Nephron (organoid): ENCODE data around the gene ASIC4.

Experiments
- H3K27ac Mint-ChIP-seq, 3 experiments: 2 replicates each; pipeline ENCODE4 v1.8.0; 2020; ENCODE audit warnings: mixed read lengths in 3 of 3, mild to moderate bottlenecking in 2 of 3, moderate library complexity in 1 of 3
- H3K27me3 Mint-ChIP-seq: 2 replicates; pipeline ENCODE4 v1.8.0; 2021; ENCODE audit warnings: low read depth, mild to moderate bottlenecking, moderate library complexity, mixed read lengths
- H3K36me3 Mint-ChIP-seq: 2 replicates; pipeline ENCODE4 v1.8.0; 2020; ENCODE audit warnings: low read depth, mixed read lengths
- H3K4me1 Mint-ChIP-seq: 2 replicates; pipeline ENCODE4 v1.8.0; 2020; ENCODE audit warnings: mixed read lengths
- H3K4me3 Mint-ChIP-seq, 3 experiments: 2 replicates each; pipeline ENCODE4 v1.8.0; 2020; ENCODE audit warnings: mild to moderate bottlenecking in 3 of 3, mixed read lengths in 3 of 3, moderate library complexity in 2 of 3
- H3K9me3 Mint-ChIP-seq: 2 replicates; pipeline ENCODE4 v1.8.0; 2020; ENCODE audit warnings: mixed read lengths
- TF ChIP-seq, protein P1 (sequence below), 3 experiments: fragments of 200-600 bp; sonication (generic); IDR thresholded peaks; one replicate each; pipeline ENCODE4 v1.5.0; 2021; ENCODE audit warnings: antibody characterized with exemption in 3 of 3; ENCODE audit not compliant: unreplicated experiment in 3 of 3

ASIC4 gene

DNA sequence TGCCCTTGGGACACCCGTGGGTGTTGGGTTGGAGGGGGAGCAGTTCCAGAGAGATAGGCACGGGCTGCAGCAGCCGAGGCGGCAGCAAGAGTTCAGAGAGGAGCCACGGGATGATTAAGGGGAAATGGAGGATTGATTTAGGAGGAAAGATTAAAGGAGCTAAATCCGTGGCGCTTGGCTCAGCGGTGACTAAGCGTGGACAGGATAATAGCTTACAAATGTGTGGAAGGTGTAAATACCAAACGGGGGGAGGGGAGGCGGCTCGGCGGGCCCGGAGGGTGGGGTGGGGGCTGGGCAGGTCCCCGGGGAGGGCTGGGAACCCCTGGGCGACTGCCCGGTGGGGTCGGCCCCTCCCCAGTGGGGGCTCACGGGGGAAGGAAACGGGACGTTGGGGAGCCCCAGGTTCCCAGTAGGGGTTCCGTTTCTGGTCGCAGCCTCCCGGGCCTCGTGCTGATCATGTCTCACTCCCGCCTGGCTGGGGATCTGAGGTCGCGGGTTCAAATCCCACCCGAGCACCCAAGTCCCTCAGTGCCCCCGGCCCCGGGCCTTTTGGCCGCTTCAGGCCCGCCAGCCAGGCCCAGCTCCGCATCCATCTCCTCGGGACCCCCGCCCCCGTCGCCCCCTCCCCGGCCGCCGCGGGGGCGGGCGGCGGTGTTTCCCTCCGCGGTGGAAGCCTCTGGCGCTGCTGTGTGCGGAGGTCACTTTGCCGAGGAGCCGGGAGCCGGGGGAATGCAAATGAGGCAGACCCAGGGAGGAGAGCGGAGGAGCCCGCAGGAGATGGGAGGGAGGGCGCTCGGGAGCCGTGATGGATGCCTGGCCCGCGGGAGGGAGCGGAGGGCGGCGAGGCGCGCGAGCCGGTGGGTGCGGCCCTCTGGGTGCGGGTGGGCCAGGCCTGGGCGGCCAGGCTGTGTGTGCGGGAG, 8.1 kb downstream of the ASIC4 start:
- H3K4me1 Mint-ChIP-seq = peaks cover 71% of the 10 kb centered on the region
- peak overlapping the region; percentile 63 to 73 (median 66) for H3K4me3 Mint-ChIP-seq
- TF ChIP-seq, protein P1, sequence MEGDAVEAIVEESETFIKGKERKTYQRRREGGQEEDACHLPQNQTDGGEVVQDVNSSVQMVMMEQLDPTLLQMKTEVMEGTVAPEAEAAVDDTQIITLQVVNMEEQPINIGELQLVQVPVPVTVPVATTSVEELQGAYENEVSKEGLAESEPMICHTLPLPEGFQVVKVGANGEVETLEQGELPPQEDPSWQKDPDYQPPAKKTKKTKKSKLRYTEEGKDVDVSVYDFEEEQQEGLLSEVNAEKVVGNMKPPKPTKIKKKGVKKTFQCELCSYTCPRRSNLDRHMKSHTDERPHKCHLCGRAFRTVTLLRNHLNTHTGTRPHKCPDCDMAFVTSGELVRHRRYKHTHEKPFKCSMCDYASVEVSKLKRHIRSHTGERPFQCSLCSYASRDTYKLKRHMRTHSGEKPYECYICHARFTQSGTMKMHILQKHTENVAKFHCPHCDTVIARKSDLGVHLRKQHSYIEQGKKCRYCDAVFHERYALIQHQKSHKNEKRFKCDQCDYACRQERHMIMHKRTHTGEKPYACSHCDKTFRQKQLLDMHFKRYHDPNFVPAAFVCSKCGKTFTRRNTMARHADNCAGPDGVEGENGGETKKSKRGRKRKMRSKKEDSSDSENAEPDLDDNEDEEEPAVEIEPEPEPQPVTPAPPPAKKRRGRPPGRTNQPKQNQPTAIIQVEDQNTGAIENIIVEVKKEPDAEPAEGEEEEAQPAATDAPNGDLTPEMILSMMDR (IDR thresholded peaks at IDR 0.05; ENCODE audit: unreplicated experiment in 3 of 3) = no peak
- no peaks in the 10 kb centered on the region for H3K36me3 Mint-ChIP-seq
- peak overlapping the region; percentile 25 to 58 (median 26) for H3K27ac Mint-ChIP-seq
- H3K27me3 Mint-ChIP-seq = peaks cover 33% of the 10 kb centered on the region
- H3K9me3 Mint-ChIP-seq = no peaks in the 10 kb centered on the region

DNA sequence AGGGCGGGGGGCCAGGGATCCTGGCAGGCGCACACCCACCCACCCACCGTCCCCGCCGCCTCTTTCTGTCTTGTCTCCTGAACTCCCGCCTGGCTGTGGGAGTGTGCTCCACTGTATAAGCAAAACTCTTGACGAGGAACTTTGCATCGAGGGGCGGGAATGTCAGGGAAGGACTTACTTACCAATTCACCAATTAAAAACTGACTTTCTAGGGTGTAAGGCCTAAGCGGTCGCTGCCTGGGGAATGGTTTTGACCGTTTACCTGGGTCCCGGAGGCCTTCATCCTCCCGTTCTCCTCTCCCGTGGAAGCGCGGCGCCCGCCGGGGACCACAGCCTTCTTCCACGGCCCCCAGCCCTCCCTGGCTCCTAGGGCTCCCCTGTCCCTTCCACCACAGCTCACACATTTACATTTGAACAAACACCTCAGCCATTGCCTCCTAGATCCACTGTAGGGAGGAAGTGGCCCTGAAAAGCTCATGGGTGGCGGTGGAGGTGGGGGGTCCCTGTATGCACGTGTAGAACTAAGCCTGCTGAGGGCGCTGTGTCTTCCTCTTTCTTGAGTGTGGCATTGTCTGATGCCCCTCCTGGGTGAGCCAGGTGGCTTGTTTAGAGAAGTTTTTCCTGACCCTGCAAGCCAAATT, 8.9 kb downstream of the ASIC4 start:
- peak overlapping the region; percentile 26 to 58 (median 54) for H3K27ac Mint-ChIP-seq

DNA sequence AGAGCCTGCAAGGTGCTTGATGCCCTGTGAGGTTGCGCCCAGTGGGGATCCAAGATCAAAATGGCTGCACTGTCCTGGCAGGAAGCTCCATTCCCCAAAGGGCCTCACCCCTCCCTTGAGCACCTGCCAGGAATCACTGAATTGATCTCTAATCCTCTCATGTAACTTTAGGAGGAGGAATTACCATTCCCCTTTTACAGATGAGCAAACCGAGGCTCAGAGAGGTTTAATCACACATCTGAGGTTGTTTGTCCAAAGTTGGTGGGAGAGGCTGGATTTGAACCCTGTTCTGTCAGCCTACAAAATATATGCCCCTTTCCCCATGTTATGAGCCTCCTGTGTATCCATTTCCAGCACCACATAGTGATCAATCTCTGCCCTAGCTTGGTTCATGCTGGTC, 10.5 kb downstream of the ASIC4 start:
- H3K27me3 Mint-ChIP-seq = peaks cover 41% of the 10 kb centered on the region
- H3K9me3 Mint-ChIP-seq = no peaks in the 10 kb centered on the region
- no peaks in the 10 kb centered on the region for H3K36me3 Mint-ChIP-seq
- TF ChIP-seq, protein P1 (IDR thresholded peaks at IDR 0.05; ENCODE audit: unreplicated experiment in 3 of 3) = no peak
- H3K27ac Mint-ChIP-seq = peak overlapping the region in 2 of 3 experiments; percentile 6 to 31
- peaks cover 57% of the 10 kb centered on the region for H3K4me1 Mint-ChIP-seq
- peak overlapping the region in 2 of 3 experiments; percentile 6 to 38 for H3K4me3 Mint-ChIP-seq

More for the DNA sequence above, 8.9 kb downstream of the ASIC4 start:
- peaks cover 69% of the 10 kb centered on the region for H3K4me1 Mint-ChIP-seq
- TF ChIP-seq, protein P1 (IDR thresholded peaks at IDR 0.05; ENCODE audit: unreplicated experiment in 3 of 3) = no peak
- peaks cover 33% of the 10 kb centered on the region for H3K27me3 Mint-ChIP-seq
- H3K36me3 Mint-ChIP-seq = no peaks in the 10 kb centered on the region
- H3K4me3 Mint-ChIP-seq = peak overlapping the region; percentile 50 to 59 (median 50)
- H3K9me3 Mint-ChIP-seq = no peaks in the 10 kb centered on the region

DNA sequence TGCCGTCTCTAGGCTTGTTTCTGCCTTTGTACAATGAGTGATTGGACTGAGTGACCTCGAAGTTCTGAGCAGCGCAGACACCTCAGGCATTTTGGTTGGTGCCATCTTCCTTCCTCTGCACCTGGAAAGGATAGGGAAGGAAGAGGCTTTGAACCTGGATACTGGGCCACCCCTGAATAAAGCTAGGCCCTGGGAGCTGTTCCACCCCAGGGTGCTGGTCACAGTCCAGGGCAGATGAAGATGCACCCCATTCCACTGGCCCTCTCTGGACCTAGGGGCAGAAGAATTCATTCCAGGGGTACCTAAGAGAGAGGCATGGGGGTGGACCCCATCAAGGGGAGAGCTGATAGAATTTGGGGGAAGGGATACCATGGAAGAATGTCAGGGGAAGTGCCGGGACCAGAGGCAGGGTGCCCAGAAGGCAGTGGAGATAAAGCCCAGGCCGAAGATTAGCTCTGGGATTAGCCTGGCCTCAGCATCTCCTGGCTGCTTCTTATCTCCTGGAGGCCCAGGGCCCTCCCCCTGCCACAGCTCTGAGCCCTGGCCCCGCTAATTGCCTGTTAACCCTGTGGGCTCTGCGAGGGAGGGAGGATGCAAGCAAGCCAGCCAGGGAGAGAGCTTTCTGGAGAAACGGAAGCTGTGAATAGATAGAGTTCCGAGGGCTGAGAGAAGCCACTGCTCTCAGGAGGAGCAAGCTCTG, 11.4 kb downstream of the ASIC4 start:
- H3K4me1 Mint-ChIP-seq = peaks cover 50% of the 10 kb centered on the region
- H3K36me3 Mint-ChIP-seq = no peaks in the 10 kb centered on the region
- peak overlapping the region; percentile 19 to 50 (median 31) for H3K4me3 Mint-ChIP-seq
- no peaks in the 10 kb centered on the region for H3K9me3 Mint-ChIP-seq
- peak overlapping the region; percentile 19 to 56 (median 31) for H3K27ac Mint-ChIP-seq
- TF ChIP-seq, protein P1 (IDR thresholded peaks at IDR 0.05; ENCODE audit: unreplicated experiment in 3 of 3) = no peak
- H3K27me3 Mint-ChIP-seq = peaks cover 49% of the 10 kb centered on the region

DNA sequence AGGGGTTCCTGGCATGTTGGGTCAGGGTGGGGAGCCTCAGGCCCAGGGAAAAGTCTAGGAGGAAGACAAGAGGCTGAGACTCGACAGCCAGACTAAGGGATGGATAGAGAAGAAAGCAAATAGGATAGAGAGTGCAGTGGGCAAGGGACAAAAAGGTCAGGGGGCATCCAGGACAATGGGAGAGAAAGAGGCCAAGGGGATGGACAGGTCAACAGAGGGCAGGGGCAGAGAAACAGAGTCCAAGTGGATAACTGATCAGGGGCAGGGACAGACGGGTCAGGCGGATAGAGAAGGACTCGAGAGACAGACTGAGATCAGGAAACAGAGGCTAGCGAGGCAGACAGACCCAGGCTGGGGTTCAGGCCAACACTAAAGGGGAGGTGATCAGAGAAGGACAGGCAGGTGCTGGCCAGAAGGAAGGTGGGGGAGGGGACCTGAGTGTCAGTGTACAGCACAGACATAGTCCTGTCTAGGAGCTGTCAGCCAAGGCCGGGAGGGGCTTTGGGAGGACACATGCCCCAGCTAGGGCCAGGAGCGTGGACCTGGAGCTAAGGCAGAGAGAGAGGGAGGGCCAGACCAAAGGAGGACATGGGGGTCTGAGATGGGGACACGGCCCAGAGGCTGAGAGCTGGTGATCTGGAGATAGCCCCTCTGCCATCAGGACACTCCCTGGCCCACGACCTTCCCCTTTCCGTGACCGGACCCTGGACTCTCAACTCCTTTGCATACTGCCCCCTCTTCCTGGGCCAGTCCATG, 12.2 kb downstream of the ASIC4 start:
- H3K36me3 Mint-ChIP-seq = no peaks in the 10 kb centered on the region
- H3K27ac Mint-ChIP-seq = peak overlapping the region; percentile 19 to 56 (median 31)
- TF ChIP-seq, protein P1 (IDR thresholded peaks at IDR 0.05; ENCODE audit: unreplicated experiment in 3 of 3) = no peak
- H3K9me3 Mint-ChIP-seq = no peaks in the 10 kb centered on the region
- peaks cover 44% of the 10 kb centered on the region for H3K4me1 Mint-ChIP-seq
- peak overlapping the region in 2 of 3 experiments; percentile 31 to 50 for H3K4me3 Mint-ChIP-seq
- peaks cover 56% of the 10 kb centered on the region for H3K27me3 Mint-ChIP-seq
